Tongue (tissue), 2 donors: ENCODE measurements around the gene CD80. TPM values are rescaled to one million over a fixed set of nuclear protein-coding genes. Genes with fewer than 3 reads are reported as not detected.

Source experiments
- DNase-seq: peaks from one replicate; pipeline ENCODE4 v3.0.0-alpha.2; 2015
- total RNA-seq: library from RNA; depleted of rRNA; stranded (reverse); fragments of >200 nt; gene quantifications from one replicate; pipeline ENCODE4 v1.2.3, GENCODE V29; 2014

Gene CD80
- total RNA-seq, 1 donor from 2014 or later: not detected

- no peak for DNase-seq
These were observed 66.6 kb downstream of the CD80 start for GRCh38 chr3:119492810-119493209.

GRCh38 chr3:119492128-119492527 lies 67.3 kb downstream of the CD80 start:
- DNase-seq: no peak

- DNase-seq: no peak
These were observed 69.3 kb downstream of the CD80 start for GRCh38 chr3:119490153-119490552.

GRCh38 chr3:119485563-119485962 lies 73.9 kb downstream of the CD80 start:
- no peak for DNase-seq

- DNase-seq: no peak
These were observed 76.3 kb downstream of the CD80 start for GRCh38 chr3:119483101-119483500.

GRCh38 chr3:119481079-119481478 lies 78.3 kb downstream of the CD80 start:
- no peak for DNase-seq

Other genes starting within 250 kb of the CD80 start
- gene TMEM39A, start 96.0 kb downstream of the CD80 start, total RNA-seq: 55.7 TPM
- 26.4 TPM for gene POGLUT1, start 90.7 kb downstream of the CD80 start, total RNA-seq
- 52.4 TPM for gene TIMMDC1, start 61.1 kb downstream of the CD80 start, total RNA-seq
- 11.2 TPM for gene ADPRH, start 19.9 kb upstream of the CD80 start, total RNA-seq
- 0.31 TPM for gene PLA1A, start 38.3 kb upstream of the CD80 start, total RNA-seq
- 38.7 TPM for gene POPDC2, start 101.0 kb upstream of the CD80 start, total RNA-seq
- 17.2 TPM for gene COX17, start 117.8 kb upstream of the CD80 start, total RNA-seq
- gene CFAP91, start 143.4 kb upstream of the CD80 start, total RNA-seq: 2.1 TPM
- gene NR1I2, start 222.5 kb upstream of the CD80 start, total RNA-seq: not detected